Ramos (cell line): ENCODE data around the gene GREM1.

ENCODE experiments used
- in situ Hi-C: fragments of 300-500 bp; cut with MboI; formaldehyde crosslinking; loops from one replicate; pipeline ENCODE4 v1.14.3; 2022; ENCODE audit warnings: low sequenced_read_pairs; ENCODE audit not compliant: unreplicated experiment

Gene GREM1

DNA sequence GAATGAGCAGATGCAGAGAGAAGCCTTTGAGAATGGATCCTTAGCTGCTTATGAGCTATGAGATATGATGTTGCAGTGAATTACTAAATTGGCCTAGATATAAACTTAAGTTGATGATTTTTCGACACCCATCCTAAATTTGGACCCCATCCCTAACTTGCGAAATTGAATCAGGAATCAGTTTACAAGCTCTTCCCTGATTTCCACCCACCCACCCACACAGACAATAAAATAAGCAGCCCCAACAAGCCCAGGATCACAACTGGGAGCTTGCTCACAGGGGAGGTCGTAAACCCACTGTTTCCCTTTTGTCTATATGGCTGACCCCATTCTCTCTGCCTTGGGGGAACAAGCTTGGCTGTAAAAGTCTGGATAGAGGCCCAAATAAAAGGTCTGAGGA, 57.3 kb downstream of the GREM1 start:
- in situ Hi-C loops, result no loop called here

DNA sequence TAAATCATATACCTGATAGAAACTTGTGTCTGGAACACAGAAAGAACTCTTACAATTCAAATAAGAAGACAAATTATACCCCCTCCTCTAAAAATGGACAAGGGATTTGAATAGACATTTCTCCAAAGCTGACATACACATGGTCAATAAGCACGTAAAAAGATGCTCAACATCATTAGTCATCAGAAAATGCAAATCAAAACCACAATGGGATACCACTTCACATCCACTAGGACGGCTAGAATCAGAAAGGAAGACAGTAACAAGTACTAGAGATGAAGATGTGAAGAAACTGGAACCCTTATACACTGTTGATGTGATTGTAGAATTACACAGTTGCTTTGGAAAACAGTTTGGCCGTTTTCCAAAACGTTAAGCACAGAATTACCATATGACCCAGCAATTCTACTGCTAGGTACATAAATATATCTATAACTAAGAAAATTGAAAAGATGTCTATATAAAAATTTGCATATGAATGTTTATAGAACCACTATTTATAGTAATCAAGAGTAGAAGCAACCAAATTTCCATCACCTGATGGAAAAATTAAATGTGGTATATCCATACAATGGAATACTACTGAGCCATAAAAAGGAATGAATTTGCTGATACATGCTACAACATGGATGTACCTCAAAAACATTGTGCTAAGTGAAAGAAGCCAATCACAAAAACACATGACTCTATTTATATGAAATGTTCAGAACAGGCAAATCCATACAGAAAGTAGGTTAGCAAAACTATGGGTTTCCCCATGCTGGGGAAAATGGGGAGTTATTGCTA, 60.8 kb downstream of the GREM1 start:
- in situ Hi-C loops, result no loop called here

DNA sequence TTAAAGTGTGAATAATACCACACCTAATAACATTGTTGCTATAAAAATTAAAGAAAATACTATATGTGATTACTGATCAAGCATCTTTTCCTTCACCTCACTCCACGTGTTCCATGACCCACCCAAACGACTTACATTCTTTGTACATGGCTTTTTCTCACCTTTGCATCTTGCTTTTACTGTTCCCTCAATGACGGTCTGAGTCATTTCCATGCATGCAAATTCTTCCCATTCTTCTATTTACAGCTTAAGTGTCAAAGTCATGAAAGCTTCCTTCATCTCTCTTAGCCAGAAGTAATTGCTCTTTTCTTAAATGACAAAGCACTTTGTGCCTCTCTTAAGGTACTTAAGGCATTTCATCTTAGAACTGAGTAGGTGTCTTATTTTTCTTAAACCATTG, 64.0 kb downstream of the GREM1 start:
- in situ Hi-C loops, result no loop called here

DNA sequence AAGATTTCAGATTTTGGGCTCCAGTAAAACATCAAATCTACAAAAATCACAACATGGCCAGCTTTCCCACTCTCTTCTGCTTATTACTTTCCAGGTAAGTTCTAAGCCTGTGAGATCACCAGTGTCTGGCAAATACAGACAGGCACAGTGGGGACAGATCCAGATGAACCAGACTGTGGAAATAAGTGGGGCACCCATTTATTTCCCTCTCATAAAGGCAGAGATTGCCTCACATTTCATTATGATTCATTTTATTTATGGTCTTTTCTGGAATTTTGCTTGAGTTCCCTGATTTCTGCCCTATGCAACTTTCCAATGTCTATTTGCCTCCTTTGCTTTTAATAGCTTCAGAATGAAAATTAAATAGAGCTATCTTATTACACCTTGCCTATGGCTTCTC, 66.8 kb downstream of the GREM1 start:
- in situ Hi-C loops, result no loop called here

DNA sequence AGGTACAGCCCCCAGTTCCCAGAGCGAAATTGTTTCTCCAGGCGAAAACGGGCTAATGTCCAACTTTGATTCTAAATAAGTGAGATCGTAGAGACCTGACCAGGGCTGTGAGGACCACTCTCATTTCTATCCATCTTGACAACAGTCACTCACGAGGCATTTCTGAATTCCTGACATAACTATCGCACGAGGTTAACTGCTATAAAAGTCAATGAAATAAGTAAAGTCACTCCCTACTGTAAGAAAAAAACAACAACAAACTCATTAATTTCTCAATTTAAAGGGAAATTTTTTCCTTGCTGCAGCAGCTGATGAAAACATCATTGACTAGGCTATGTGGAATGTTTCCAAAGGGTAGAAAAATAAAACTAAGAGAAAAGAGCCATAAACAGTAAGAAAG, 69.1 kb downstream of the GREM1 start:
- in situ Hi-C loops, result no loop called here

DNA sequence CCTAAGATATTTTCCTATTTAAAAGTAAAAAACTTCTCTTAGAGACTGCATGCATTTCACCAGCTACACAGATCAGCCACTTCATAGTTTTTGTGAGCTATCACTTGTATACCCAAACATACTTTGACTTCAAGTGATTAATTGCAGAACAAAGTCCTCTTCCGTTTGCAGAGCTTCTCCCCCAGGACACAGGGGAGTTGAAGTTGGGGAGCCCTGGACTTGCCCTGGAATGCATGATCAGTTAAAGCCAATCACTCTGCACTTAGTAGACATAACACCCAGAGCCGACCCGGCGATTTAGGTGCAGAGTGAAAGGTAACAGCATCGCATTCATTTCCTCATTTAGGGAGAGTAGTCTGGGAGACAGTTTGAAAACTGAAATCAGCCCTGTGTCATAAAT, 70.1 kb downstream of the GREM1 start:
- in situ Hi-C loops, result no loop called here

DNA sequence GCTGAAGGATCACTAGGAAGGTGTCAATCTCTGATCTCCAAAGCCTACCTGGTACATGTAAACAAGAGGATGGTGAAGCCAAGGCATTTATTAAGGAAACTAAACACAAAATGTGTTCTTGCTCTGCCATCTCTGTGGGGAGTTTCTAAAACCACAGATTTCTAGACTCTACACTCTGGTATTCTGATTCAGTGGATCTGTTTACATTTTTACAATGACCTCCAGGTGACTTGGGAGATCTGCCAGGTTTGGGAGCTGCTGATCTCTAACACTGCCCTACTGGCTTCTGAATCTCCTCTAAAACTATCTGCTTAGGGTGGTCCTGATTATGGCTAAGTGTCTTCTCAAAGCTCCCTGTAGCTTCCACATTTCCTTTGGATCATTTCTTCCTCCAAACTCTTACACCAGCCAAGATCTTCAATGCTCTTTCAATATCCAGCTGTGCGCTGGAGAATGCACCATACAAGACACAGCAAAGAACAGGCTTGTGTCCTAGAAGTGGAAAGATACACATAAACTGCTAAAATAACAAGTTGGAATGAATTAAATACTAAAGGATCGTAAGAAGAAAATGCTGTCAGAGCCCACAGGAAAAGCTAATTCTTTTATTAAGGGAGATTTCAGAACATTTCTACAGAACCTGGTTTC, 72.7 kb downstream of the GREM1 start:
- in situ Hi-C loops, result no loop called here

DNA sequence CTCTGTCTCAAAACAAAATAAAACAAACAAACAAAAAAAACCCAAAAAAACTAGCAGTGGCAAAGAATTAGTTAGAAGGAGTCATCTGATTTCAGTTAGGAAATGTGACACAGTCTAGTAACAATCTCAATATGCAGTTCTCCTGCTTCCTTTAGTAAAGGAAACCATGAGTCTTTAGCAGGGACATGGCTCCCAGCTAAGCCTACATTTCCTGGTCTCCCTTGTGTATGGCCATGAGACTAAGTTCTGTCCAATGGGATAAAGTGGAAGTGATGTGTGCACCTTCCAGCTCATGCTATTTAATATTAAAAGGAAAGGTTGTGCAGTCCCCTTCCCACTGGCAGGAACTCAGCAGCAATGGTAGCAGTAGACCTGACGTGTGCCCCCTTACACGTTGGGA, 74.6 kb downstream of the GREM1 start:
- in situ Hi-C loops, result no loop called here
